SK-N-SH treated with all-trans-retinoic acid at 6 μM for 48 hours (cell line): ENCODE measurements around the gene PPP1R26.

Source experiments
- ATAC-seq: fragments of 200-7000 bp; cut with Tn5 transposase; 3 replicates; pipeline ENCODE4 v1.9.1; 2020; ENCODE audit warnings: mild to moderate bottlenecking, moderate library complexity
- ARNTL ChIP-seq: fragments of 450-650 bp; formaldehyde crosslinking; IDR thresholded peaks from 2 replicates; pipeline ENCODE4 v1.5.0; 2020; ENCODE audit warnings: low read depth, mild to moderate bottlenecking, moderate library complexity, borderline replicate concordance
- BACH2 ChIP-seq: fragments of 250-450 bp; sonication (Bioruptor Pico); IDR thresholded peaks from 2 replicates; pipeline ENCODE4 v1.9.0; 2021; ENCODE audit warnings: mild to moderate bottlenecking, borderline replicate concordance
- ESRRG ChIP-seq: fragments of 250-450 bp; sonication (Bioruptor Pico); IDR thresholded peaks from 2 replicates; pipeline ENCODE4 v1.6.1; 2021; ENCODE audit warnings: mild to moderate bottlenecking
- ISL1 ChIP-seq: fragments of 250-450 bp; sonication (Bioruptor Pico); IDR thresholded peaks from 2 replicates; pipeline ENCODE4 v2.1.2; 2022; ENCODE audit warnings: mild to moderate bottlenecking, moderate library complexity
- OSR1 ChIP-seq: fragments of 250-450 bp; sonication (Bioruptor Pico); IDR thresholded peaks from 2 replicates; pipeline ENCODE4 v1.8.0; 2022; ENCODE audit warnings: moderate library complexity, mild to moderate bottlenecking, inconsistent platforms
- PATZ1 ChIP-seq: fragments of 250-450 bp; sonication (Bioruptor Pico); IDR thresholded peaks from 2 replicates; pipeline ENCODE4 v1.8.0; 2020; ENCODE audit warnings: mild to moderate bottlenecking, moderate library complexity, borderline replicate concordance
- POU6F1 ChIP-seq: fragments of 250-450 bp; sonication (Bioruptor Pico); IDR thresholded peaks from 2 replicates; pipeline ENCODE4 v1.8.0; 2021; ENCODE audit warnings: low read depth, mild to moderate bottlenecking, moderate library complexity, borderline replicate concordance
- PPARA ChIP-seq: fragments of 250-450 bp; sonication (Bioruptor Pico); IDR thresholded peaks from 2 replicates; pipeline ENCODE4 v1.5.0; 2020; ENCODE audit warnings: mild to moderate bottlenecking, borderline replicate concordance
- RARB ChIP-seq: fragments of 250-450 bp; sonication (Bioruptor Pico); IDR thresholded peaks from 2 replicates; pipeline ENCODE4 v1.8.0; 2021; ENCODE audit warnings: mild to moderate bottlenecking, moderate library complexity
- SNAI2 ChIP-seq: fragments of 250-450 bp; sonication (Bioruptor Pico); IDR thresholded peaks from 2 replicates; pipeline ENCODE4 v1.5.0; 2020; ENCODE audit warnings: mild to moderate bottlenecking, moderate library complexity
- TCF4 ChIP-seq: fragments of 250-450 bp; sonication (Bioruptor Pico); IDR thresholded peaks from 2 replicates; pipeline ENCODE4 v1.8.0; 2021; ENCODE audit warnings: mild to moderate bottlenecking, moderate library complexity, borderline replicate concordance
- TOX ChIP-seq: fragments of 250-450 bp; sonication (Bioruptor Pico); IDR thresholded peaks from 2 replicates; pipeline ENCODE4 v1.8.0; 2021; ENCODE audit warnings: mild to moderate bottlenecking, moderate library complexity, borderline replicate concordance
- ZC3H10 ChIP-seq: fragments of 250-450 bp; sonication (Bioruptor Pico); IDR thresholded peaks from 2 replicates; pipeline ENCODE4 v1.5.1; 2021; ENCODE audit warnings: mild to moderate bottlenecking, moderate library complexity
- ZFP3 ChIP-seq: fragments of 250-450 bp; sonication (Bioruptor Pico); IDR thresholded peaks from 2 replicates; pipeline ENCODE4 v1.5.0; 2020; ENCODE audit warnings: mild to moderate bottlenecking, moderate library complexity
- ZFP30 ChIP-seq: fragments of 450-650 bp; formaldehyde crosslinking; IDR thresholded peaks from 2 replicates; pipeline ENCODE4 v1.5.0; 2022; ENCODE audit warnings: mild to moderate bottlenecking, moderate library complexity
- ZNF565 ChIP-seq: fragments of 450-650 bp; formaldehyde crosslinking; conservative IDR thresholded peaks from 2 replicates; pipeline ENCODE4 v1.5.0; 2020; ENCODE audit warnings: low read depth, mild to moderate bottlenecking, moderate library complexity
- ZNF70 ChIP-seq: fragments of 450-650 bp; formaldehyde crosslinking; IDR thresholded peaks from 2 replicates; pipeline ENCODE4 v1.5.0; 2020; ENCODE audit warnings: mild to moderate bottlenecking, moderate library complexity
- ZNF8 ChIP-seq: fragments of 450-650 bp; formaldehyde crosslinking; IDR thresholded peaks from 2 replicates; pipeline ENCODE4 v1.5.0; 2020; ENCODE audit warnings: mild to moderate bottlenecking, moderate library complexity
- TF ChIP-seq, protein P1 (sequence below): fragments of 250-450 bp; sonication (Bioruptor Pico); IDR thresholded peaks from 2 replicates; pipeline ENCODE4 v1.5.1; 2020; ENCODE audit warnings: low read depth, mild to moderate bottlenecking, moderate library complexity

The PPP1R26 gene

GRCh38 chr9:135519179-135519971 lies 39.8 kb downstream of the PPP1R26 start (continued):
- TF ChIP-seq ZNF565 (CRISPR knock-in tag): no peak
- TF ChIP-seq, all 23 proteins: peak for 0

GRCh38 chr9:135520916-135521607 lies 41.5 kb downstream of the PPP1R26 start, which contains the start of gene LCN1:
Gene LCN1 (plus strand): TSS chr9:135521440. CDS start chr9:135521498, 58 bp downstream.
- no peak for ATAC-seq
- TF ChIP-seq ZFP3: no peak
- TF ChIP-seq, all 23 proteins: peak for 0

- ATAC-seq: no peak
- TF ChIP-seq PPARA (CRISPR knock-in tag) (no peak), RARB (no peak), ARNTL (CRISPR knock-in tag) (no peak), ZC3H10 (no peak), ZFP30 (CRISPR knock-in tag) (no peak), TCF4 (no peak)
- TF ChIP-seq, all 23 proteins: peak for 0
Measured at GRCh38 chr9:135521608-135522095, 42.1 kb downstream of the PPP1R26 start.

DNA sequence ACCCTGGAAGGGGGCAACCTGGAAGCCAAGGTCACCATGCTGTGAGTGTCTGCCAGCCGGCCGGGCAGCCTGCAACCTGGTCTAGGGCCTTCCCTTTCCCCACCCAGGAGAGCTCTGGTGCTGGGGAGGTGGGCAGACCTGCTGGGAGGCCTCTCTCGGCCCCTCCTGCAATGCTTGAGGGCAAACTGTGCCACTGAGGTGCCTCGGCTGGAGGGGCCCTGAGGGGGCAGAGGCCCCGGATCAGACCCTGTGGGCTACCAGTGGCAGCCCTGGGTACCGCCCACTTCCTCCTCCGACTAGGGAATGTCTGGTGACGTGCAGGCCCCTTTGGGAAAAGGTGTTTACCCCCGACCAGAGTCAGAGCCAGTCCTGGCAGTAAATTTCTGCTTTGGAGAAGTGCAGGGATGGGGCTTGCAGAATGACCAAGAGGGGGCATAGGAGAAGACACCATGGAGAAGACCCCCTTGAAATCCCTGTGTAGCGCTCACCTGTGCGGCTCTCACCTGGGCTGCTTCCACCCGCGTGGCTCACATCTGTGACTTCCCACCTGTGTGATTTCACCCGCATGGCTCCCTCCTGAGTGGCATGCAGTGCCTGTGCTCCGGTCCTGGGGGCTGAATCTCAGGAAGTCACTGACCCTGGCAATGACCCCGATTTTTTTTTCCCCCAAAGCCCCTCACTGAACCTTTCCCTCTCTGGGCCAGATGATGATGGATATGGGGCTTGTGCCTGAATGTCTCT lies 42.7 kb downstream of the PPP1R26 start:
- no peak for TF ChIP-seq BACH2 (CRISPR knock-in tag)
- no peak for TF ChIP-seq ZFP3
- TF ChIP-seq, protein P1, sequence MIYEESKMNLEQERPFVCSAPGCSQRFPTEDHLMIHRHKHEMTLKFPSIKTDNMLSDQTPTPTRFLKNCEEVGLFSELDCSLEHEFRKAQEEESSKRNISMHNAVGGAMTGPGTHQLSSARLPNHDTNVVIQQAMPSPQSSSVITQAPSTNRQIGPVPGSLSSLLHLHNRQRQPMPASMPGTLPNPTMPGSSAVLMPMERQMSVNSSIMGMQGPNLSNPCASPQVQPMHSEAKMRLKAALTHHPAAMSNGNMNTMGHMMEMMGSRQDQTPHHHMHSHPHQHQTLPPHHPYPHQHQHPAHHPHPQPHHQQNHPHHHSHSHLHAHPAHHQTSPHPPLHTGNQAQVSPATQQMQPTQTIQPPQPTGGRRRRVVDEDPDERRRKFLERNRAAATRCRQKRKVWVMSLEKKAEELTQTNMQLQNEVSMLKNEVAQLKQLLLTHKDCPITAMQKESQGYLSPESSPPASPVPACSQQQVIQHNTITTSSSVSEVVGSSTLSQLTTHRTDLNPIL (CRISPR knock-in tag): no peak
- no peak for TF ChIP-seq POU6F1
- TF ChIP-seq PPARA (CRISPR knock-in tag): no peak
- no peak for TF ChIP-seq ZNF8 (CRISPR knock-in tag)
- no peak for TF ChIP-seq ZNF565 (CRISPR knock-in tag)
- TF ChIP-seq ESRRG (CRISPR knock-in tag): no peak
- TF ChIP-seq RARB: no peak
- TF ChIP-seq TCF4: no peak
- no peak for TF ChIP-seq PATZ1 (CRISPR knock-in tag)
- TF ChIP-seq ARNTL (CRISPR knock-in tag): no peak
- no peak for TF ChIP-seq TOX (CRISPR knock-in tag)
- no peak for TF ChIP-seq OSR1 (CRISPR knock-in tag)
- TF ChIP-seq ZNF70 (CRISPR knock-in tag): no peak

DNA sequence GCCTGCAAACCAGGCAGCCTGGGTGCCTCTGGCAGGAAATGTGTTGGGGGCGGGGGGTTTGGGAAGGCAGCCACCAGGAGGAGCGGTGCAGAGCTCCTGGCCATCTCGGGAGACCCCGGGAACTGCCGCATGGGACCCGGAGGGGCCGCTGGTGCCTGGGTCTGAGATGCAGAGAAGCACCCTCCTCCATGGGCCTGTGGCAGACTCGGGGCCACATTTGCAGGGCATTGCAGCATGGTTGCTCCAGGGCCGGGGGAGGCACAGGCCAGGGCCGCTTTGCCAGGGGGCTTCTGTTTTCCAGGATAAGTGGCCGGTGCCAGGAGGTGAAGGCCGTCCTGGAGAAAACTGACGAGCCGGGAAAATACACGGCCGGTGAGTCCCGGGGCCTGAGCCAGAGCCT lies 43.3 kb downstream of the PPP1R26 start:
- no peak for TF ChIP-seq PPARA (CRISPR knock-in tag)
- TF ChIP-seq SNAI2 (CRISPR knock-in tag): no peak
- no peak for TF ChIP-seq BACH2 (CRISPR knock-in tag)
- TF ChIP-seq ISL1 (CRISPR knock-in tag): no peak
- no peak for TF ChIP-seq POU6F1
- TF ChIP-seq ZNF70 (CRISPR knock-in tag): no peak
- no peak for TF ChIP-seq ZFP30 (CRISPR knock-in tag)
- TF ChIP-seq OSR1 (CRISPR knock-in tag): no peak
- no peak for ATAC-seq

More for the DNA sequence above, 42.7 kb downstream of the PPP1R26 start:
- ATAC-seq: no peak
